Measurements from ENCODE around the gene CCNG2. TPM values are rescaled to one million over a fixed set of nuclear protein-coding genes. Genes with fewer than 3 reads are reported as not detected.

The CCNG2 gene
- total RNA-seq, 4 donors from 2014 or later, result 7.7 to 12.6 (median 9.7) TPM

GRCh38 chr4:77158487-77158861 lies 1.5 kb downstream of the CCNG2 start:
- peak overlapping the region; percentile 76 to 87 (median 83) for H3K27ac ChIP-seq
- in situ Hi-C loops (cut with MboI; ENCODE audit: low sequenced_read_pairs in 4 of 4) (loop anchor here in 1 of 4 donors (10.0 kb wide), 1 partner anchor 64 kb away; no protein-coding TSS in a partner anchor), intact Hi-C loops (cut with DNase I; ENCODE audit: low total_unique reads) (loop anchor here (5.0 kb wide), 3 partner anchors 61 to 1619 kb away; partner anchors contain the start of genes BMP2K and SEPTIN11)
- DNase-seq (no peak), ATAC-seq (no peak)
- peaks cover 0 to 19% of the 10 kb centered on the region in 2 donors for H3K4me1 ChIP-seq
- peak overlapping the region; percentile 73 to 92 (median 82) for H3K4me3 ChIP-seq
- H3K36me3 ChIP-seq, result no peaks in the 10 kb centered on the region
- H3K9me3 ChIP-seq, result no peaks in the 10 kb centered on the region
- H3K27me3 ChIP-seq, result no peaks in the 10 kb centered on the region
- TF ChIP-seq POLR2A (IDR thresholded peaks at IDR 0.05) (no peak), CTCF (IDR thresholded peaks at IDR 0.05 in 4 of 5, conservative IDR thresholded peaks at IDR 0.05 in 1 of 5) (peak in 1 of 5 experiments; percentile 1)

GRCh38 chr4:77159806-77160205 lies 2.8 kb downstream of the CCNG2 start:
- H3K27ac ChIP-seq, result peak overlapping the region in 1 of 4 donors; percentile 20
- H3K4me1 ChIP-seq, result peaks cover 0 to 19% of the 10 kb centered on the region in 2 donors
- in situ Hi-C loops (cut with MboI; ENCODE audit: low sequenced_read_pairs in 4 of 4), result loop anchor here in 1 of 4 donors (10.0 kb wide), 1 partner anchor 65 kb away; no protein-coding TSS in a partner anchor
- ATAC-seq (no peak), DNase-seq (no peak)
- peaks cover 0 to 13% of the 10 kb centered on the region in 2 donors for H3K36me3 ChIP-seq
- no peak for TF ChIP-seq CTCF (IDR thresholded peaks at IDR 0.05 in 4 of 5, conservative IDR thresholded peaks at IDR 0.05 in 1 of 5)
- no peak for TF ChIP-seq POLR2A (IDR thresholded peaks at IDR 0.05)
- intact Hi-C loops (cut with DNase I; ENCODE audit: low total_unique reads), result loop anchor here (5.0 kb wide), 3 partner anchors 63 to 1617 kb away; partner anchors contain the start of genes BMP2K and SEPTIN11
- no peaks in the 10 kb centered on the region for H3K27me3 ChIP-seq
- H3K9me3 ChIP-seq, result no peaks in the 10 kb centered on the region
- H3K4me3 ChIP-seq, result peak overlapping the region in 2 of 4 donors; percentile 13 to 80

GRCh38 chr4:77163641-77164040 lies 6.6 kb downstream of the CCNG2 start:
- Histone ChIP-seq H3K36me3 (peaks cover 0 to 15% of the 10 kb centered on the region in 2 donors), H3K4me1 (peaks cover 0 to 3% of the 10 kb centered on the region in 2 donors), H3K4me3 (no peak overlapping the region), H3K27me3 (no peaks in the 10 kb centered on the region), H3K27ac (no peak overlapping the region), H3K9me3 (no peaks in the 10 kb centered on the region)
- DNase-seq, result no peak
- TF ChIP-seq POLR2A (IDR thresholded peaks at IDR 0.05), result no peak
- no peak for TF ChIP-seq CTCF (IDR thresholded peaks at IDR 0.05 in 4 of 5, conservative IDR thresholded peaks at IDR 0.05 in 1 of 5)
- intact Hi-C loops (cut with DNase I; ENCODE audit: low total_unique reads), result no loop called here
- ATAC-seq, result no peak
- in situ Hi-C loops (cut with MboI; ENCODE audit: low sequenced_read_pairs in 4 of 4), result no loop called here

GRCh38 chr4:77167173-77167572 lies 10.2 kb downstream of the CCNG2 start:
- H3K9me3 ChIP-seq, result no peaks in the 10 kb centered on the region
- intact Hi-C loops (cut with DNase I; ENCODE audit: low total_unique reads) (no loop called here), in situ Hi-C loops (cut with MboI; ENCODE audit: low sequenced_read_pairs in 4 of 4) (no loop called here)
- DNase-seq, result no peak
- H3K27me3 ChIP-seq, result no peaks in the 10 kb centered on the region
- no peak overlapping the region for H3K27ac ChIP-seq
- no peak for ATAC-seq
- H3K36me3 ChIP-seq, result peaks cover 0 to 15% of the 10 kb centered on the region in 2 donors
- TF ChIP-seq CTCF (IDR thresholded peaks at IDR 0.05 in 4 of 5, conservative IDR thresholded peaks at IDR 0.05 in 1 of 5), result no peak
- TF ChIP-seq POLR2A (IDR thresholded peaks at IDR 0.05), result no peak
- H3K4me1 ChIP-seq, result no peaks in the 10 kb centered on the region
- H3K4me3 ChIP-seq, result no peak overlapping the region

- ATAC-seq, result no peak
- H3K4me1 ChIP-seq, result no peaks in the 10 kb centered on the region
- no peak for DNase-seq
- H3K4me3 ChIP-seq, result no peak overlapping the region
- no peak overlapping the region for H3K27ac ChIP-seq
- H3K36me3 ChIP-seq, result peaks cover 0 to 15% of the 10 kb centered on the region in 2 donors
- H3K9me3 ChIP-seq, result no peaks in the 10 kb centered on the region
- H3K27me3 ChIP-seq, result no peaks in the 10 kb centered on the region
- TF ChIP-seq POLR2A (IDR thresholded peaks at IDR 0.05), result no peak
- TF ChIP-seq CTCF (IDR thresholded peaks at IDR 0.05 in 4 of 5, conservative IDR thresholded peaks at IDR 0.05 in 1 of 5), result no peak
- in situ Hi-C loops (cut with MboI; ENCODE audit: low sequenced_read_pairs in 4 of 4), result no loop called here
- intact Hi-C loops (cut with DNase I; ENCODE audit: low total_unique reads), result no loop called here
Measured at GRCh38 chr4:77167866-77168265, 10.9 kb downstream of the CCNG2 start.

All from gastrocnemius medialis (tissue), 4 donors.